AG04450 (cell line): ENCODE data around the gene ARHGAP18. TPM values are rescaled to one million over a fixed set of nuclear protein-coding genes. Genes with fewer than 3 reads are reported as not detected.

ENCODE experiments used
- CTCF ChIA-PET: fragments of 300-600, 350-600 bp; formaldehyde crosslinking; extraction: SDS; loops from one replicate; lab custom pipeline; 2022; ENCODE audit warnings: antibody characterized with exemption, inconsistent platforms; lab: Charles Lee
- POLR2A ChIA-PET: fragments of 350-600 bp; formaldehyde crosslinking; extraction: SDS; loops from one replicate; lab custom pipeline; 2021; ENCODE audit warnings: antibody characterized with exemption, inconsistent platforms; lab: Yijun Ruan, JAX
- DNase-seq: peaks from one replicate; pipeline ENCODE4 v3.0.0-alpha.2; 2011; ENCODE audit warnings: low read depth, low spot score
- H3K27ac ChIP-seq: one replicate; pipeline ENCODE4 v1.5.1; 2012; ENCODE audit warnings: low read depth, low read length, control low read depth
- H3K27me3 ChIP-seq: one replicate; pipeline ENCODE4 v1.6.0; 2012; ENCODE audit warnings: low read length; ENCODE audit not compliant: control insufficient read depth, insufficient read depth
- H3K4me3 ChIP-seq: 2 replicates; pipeline ENCODE4 v1.5.1; 2011; ENCODE audit warnings: mild to moderate bottlenecking, low read depth, low read length, control low read depth
- H3K9me3 ChIP-seq: 2 replicates; pipeline ENCODE4 v1.5.1; 2012; ENCODE audit warnings: low read length; ENCODE audit not compliant: control insufficient read depth, insufficient read depth
- CTCF ChIP-seq: IDR thresholded peaks from 2 replicates; pipeline ENCODE4 v1.5.1; 2011; ENCODE audit warnings: low read depth, low read length, control low read depth, inconsistent platforms
- polyA plus RNA-seq: library from polyadenylated mRNA; depleted of rRNA; stranded (reverse); fragments of >200 nt; gene quantifications from 2 replicates; pipeline ENCODE4 v1.2.3, GENCODE V29; 2011; rRNA removed

Gene ARHGAP18
- polyA plus RNA-seq, 1 experiment: 13.9 TPM

- Histone ChIP-seq H3K27me3 (no peaks in the 10 kb centered on the region), H3K4me3 (no peak overlapping the region), H3K27ac (no peak overlapping the region), H3K9me3 (no peaks in the 10 kb centered on the region)
- no peak for DNase-seq
- TF ChIP-seq CTCF: no peak
- ChIA-PET CTCF (no interaction called here), POLR2A (no interaction called here)
These were observed 167.3 kb downstream of the ARHGAP18 start for GRCh38 chr6:129542705-129543104.

GRCh38 chr6:129539032-129539431 is 170.9 kb downstream of the ARHGAP18 start:
- no peak for TF ChIP-seq CTCF
- Histone ChIP-seq H3K9me3 (no peaks in the 10 kb centered on the region), H3K4me3 (no peak overlapping the region), H3K27me3 (no peaks in the 10 kb centered on the region), H3K27ac (no peak overlapping the region)
- CTCF ChIA-PET: no interaction called here
- POLR2A ChIA-PET: no interaction called here
- DNase-seq: no peak

- Histone ChIP-seq H3K4me3 (no peak overlapping the region), H3K27me3 (no peaks in the 10 kb centered on the region), H3K27ac (no peak overlapping the region), H3K9me3 (no peaks in the 10 kb centered on the region)
- ChIA-PET CTCF (interaction anchor here (0.8 kb wide), 1 partner anchor 33 kb away, joined by 3 read pairs; no protein-coding TSS in a partner anchor), POLR2A (no interaction called here)
- no peak for TF ChIP-seq CTCF
- DNase-seq: no peak
These were observed 173.7 kb downstream of the ARHGAP18 start for GRCh38 chr6:129536271-129536670.

- POLR2A ChIA-PET: no interaction called here
- H3K4me3 ChIP-seq: no peak overlapping the region
- no peak for TF ChIP-seq CTCF
- H3K27me3 ChIP-seq: no peaks in the 10 kb centered on the region
- CTCF ChIA-PET: no interaction called here
- no peak overlapping the region for H3K27ac ChIP-seq
- H3K9me3 ChIP-seq: no peaks in the 10 kb centered on the region
- no peak for DNase-seq
These were observed 175.1 kb downstream of the ARHGAP18 start for GRCh38 chr6:129534926-129535325.

Other genes with a start within 250 kb of the ARHGAP18 start
- gene TMEM244, start 151.1 kb upstream of the ARHGAP18 start, polyA plus RNA-seq: not detected in 2 replicates